Articular chondrocyte of knee joint (primary cell): Measurements from ENCODE around the gene ANGPTL8. TPM values are rescaled to one million over a fixed set of nuclear protein-coding genes. Genes with fewer than 3 reads are reported as not detected.

ENCODE experiments used
- total RNA-seq: library from RNA; depleted of rRNA; stranded (reverse); fragments of >200 nt; gene quantifications from 2 replicates; pipeline ENCODE4 v1.2.3, GENCODE V29; 2012

ANGPTL8 gene, protein sequence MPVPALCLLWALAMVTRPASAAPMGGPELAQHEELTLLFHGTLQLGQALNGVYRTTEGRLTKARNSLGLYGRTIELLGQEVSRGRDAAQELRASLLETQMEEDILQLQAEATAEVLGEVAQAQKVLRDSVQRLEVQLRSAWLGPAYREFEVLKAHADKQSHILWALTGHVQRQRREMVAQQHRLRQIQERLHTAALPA
- total RNA-seq, result not detected in 2 replicates

DNA sequence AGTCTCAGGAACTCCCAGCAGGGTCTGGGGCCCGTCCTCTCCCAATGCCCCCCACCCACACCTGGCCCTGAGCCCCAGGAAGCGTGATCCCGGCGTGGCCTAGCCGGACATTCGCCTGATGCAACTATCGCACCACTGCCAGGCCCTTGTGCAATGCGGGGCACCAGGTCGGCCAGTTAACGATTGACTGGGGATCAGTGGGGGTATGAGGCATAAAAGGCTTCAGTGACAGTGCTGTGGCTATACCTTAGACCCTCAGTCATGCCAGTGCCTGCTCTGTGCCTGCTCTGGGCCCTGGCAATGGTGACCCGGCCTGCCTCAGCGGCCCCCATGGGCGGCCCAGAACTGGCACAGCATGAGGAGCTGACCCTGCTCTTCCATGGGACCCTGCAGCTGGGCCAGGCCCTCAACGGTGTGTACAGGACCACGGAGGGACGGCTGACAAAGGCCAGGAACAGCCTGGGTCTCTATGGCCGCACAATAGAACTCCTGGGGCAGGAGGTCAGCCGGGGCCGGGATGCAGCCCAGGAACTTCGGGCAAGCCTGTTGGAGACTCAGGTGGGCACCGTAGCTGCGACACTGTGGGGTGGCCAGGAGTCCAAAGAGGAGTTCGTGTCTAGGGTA is at the start of gene ANGPTL8:
ANGPTL8 (plus strand) TSS at position 243 of the 624 bp plus-strand sequence; CDS start at position 262, 19 bp downstream.

DNA sequence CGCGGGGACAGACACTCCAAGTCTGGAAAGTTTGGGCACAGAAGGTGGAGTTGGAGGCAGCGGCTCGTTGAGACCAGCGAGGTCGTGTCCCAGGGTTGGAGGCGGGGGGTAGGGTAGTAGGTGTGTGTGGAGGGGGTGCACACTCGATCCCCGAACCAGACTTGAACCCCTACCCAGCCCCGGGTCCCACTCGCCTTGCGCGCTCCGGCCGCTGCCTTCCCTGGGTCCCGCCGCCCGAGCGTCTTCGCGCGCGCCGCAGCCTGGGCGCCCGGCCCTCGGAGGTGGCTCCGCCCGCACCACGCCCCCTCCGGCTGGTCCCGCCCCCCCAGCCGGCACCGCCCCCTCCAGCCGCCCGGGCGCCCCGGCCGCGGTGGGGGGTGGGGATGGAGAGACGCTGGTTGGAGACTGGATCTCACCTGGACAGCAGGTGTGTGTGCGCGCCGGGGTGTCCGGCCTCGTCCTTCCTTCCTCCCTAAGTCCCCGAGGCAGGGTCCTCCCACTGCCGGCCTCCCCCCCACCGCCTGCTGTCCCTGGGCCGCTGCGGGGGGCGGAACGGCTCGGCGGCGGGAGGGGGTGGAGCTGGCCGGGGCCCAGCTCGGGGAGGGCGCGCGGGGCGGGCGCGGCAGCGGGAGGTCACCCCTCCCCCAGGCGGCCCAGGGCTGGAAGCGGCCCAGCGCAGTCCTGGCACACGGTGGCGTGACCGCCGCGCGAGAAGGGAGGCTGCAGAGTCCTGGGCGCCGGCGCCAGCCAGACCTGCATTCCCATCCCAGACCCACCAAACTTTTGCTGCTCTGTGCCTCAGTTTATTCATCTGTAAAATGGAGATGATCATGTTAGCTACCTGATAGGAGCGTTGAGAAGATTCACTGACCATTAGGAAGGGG is 41.9 kb upstream of the ANGPTL8 start, which contains the start of gene KANK2:
KANK2 (minus strand) TSS at position 255 of the 884 bp plus-strand sequence. CDS start 3,034 bp downstream, outside the sequence.

DNA sequence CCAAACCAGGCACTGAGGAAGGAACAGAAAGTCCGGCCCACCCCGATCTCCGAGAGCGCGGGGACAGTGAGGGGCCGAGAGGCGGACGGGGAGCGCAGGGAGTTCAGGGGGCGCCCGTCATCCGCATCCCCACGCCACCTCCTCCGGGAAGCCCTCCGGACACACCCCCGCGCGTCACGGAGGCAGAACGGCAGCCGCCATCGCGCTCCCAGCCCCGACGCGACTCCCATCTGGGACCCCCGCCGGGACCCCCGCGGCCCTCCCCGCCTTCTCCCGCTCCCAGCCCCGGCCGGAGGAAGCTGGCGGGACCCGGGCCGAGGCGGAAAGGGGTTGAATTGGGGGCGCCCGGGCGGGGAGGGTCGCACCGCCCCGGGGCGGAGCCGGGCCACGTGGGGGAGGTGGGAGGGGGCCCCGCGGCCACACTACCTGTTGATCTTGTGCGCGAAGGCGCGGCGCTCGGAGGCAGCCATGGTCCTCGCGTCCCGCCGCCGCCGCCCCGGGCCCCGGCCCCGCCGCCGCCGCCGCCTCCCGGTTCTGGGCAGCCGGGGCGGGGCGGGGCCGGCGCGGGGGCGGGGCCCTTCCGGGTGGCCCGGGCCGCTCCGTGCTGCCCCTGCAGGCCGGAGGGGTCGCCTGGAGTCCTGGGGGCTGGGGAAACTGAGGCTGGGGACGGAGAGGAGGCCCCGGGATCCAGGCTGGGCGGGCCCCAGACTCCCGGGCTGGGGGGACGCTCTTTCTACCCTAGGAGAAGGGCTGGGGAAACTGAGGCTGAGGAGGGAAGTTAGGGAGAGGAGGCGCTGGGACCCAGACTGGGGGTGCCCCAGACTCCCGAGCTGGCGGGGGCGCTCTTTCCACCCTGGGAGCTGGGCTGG is 22.8 kb downstream of the ANGPTL8 start, which contains the start of gene DOCK6:
DOCK6 (minus strand) TSS at position 554 of the 869 bp plus-strand sequence; CDS start at position 470, 84 bp downstream.

Other genes with a start within 250 kb of the ANGPTL8 start
- 90.7 and 120 TPM in 2 replicates for gene LDLR, start 150.2 kb upstream of the ANGPTL8 start, total RNA-seq
- 18.3 and 25.1 TPM in 2 replicates for gene SPC24, start 83.8 kb upstream of the ANGPTL8 start, total RNA-seq
- gene KANK2, start 42.1 kb upstream of the ANGPTL8 start, total RNA-seq, result 262 TPM in 2 replicates
- 11.0 and 13.1 TPM in 2 replicates for gene DOCK6, start 22.9 kb downstream of the ANGPTL8 start, total RNA-seq
- gene TSPAN16, start 56.5 kb downstream of the ANGPTL8 start, total RNA-seq, result not detected in 2 replicates
- gene RAB3D, start 100.0 kb downstream of the ANGPTL8 start, total RNA-seq, result 11.4 and 12.9 TPM in 2 replicates
- 76.3 and 80.2 TPM in 2 replicates for gene TMEM205, start 106.6 kb downstream of the ANGPTL8 start, total RNA-seq
- 9.9 and 13.8 TPM in 2 replicates for gene CCDC159, start 106.9 kb downstream of the ANGPTL8 start, total RNA-seq
- 12.0 and 14.0 TPM in 2 replicates for gene PLPPR2, start 115.8 kb downstream of the ANGPTL8 start, total RNA-seq
- 0.43 and 0.91 TPM in 2 replicates for gene SWSAP1, start 135.0 kb downstream of the ANGPTL8 start, total RNA-seq
- 2.0 and 3.0 TPM in 2 replicates for gene EPOR, start 144.7 kb downstream of the ANGPTL8 start, total RNA-seq
- 4.3 and 6.5 TPM in 2 replicates for gene RGL3, start 179.7 kb downstream of the ANGPTL8 start, total RNA-seq
- gene ODAD3, start 195.5 kb downstream of the ANGPTL8 start, total RNA-seq, result 0.26 and 0.32 TPM in 2 replicates
- gene PRKCSH, start 196.0 kb downstream of the ANGPTL8 start, total RNA-seq, result 114 and 135 TPM in 2 replicates
- not detected in 2 replicates for gene ELAVL3, start 241.4 kb downstream of the ANGPTL8 start, total RNA-seq